SK-N-SH treated with all-trans-retinoic acid at 6 μM for 48 hours (cell line): ENCODE measurements around the gene FKBP3.

Source experiments
- ARNTL ChIP-seq: fragments of 450-650 bp; formaldehyde crosslinking; IDR thresholded peaks from 2 replicates; pipeline ENCODE4 v1.5.0; 2020; ENCODE audit warnings: low read depth, mild to moderate bottlenecking, moderate library complexity, borderline replicate concordance
- CREB5 ChIP-seq: fragments of 250-450 bp; sonication (Bioruptor Pico); IDR thresholded peaks from 2 replicates; pipeline ENCODE4 v1.5.1; 2020; ENCODE audit warnings: low read depth, mild to moderate bottlenecking, moderate library complexity
- CSDC2 ChIP-seq: fragments of 250-450 bp; sonication (Bioruptor Pico); IDR thresholded peaks from 2 replicates; pipeline ENCODE4 v1.5.0; 2020; ENCODE audit warnings: mild to moderate bottlenecking, moderate library complexity
- GLIS3 ChIP-seq: fragments of 250-450 bp; sonication (Bioruptor Pico); IDR thresholded peaks from 2 replicates; pipeline ENCODE4 v1.5.0; 2020; ENCODE audit warnings: mild to moderate bottlenecking, moderate library complexity
- POU6F1 ChIP-seq: fragments of 250-450 bp; sonication (Bioruptor Pico); IDR thresholded peaks from 2 replicates; pipeline ENCODE4 v1.8.0; 2021; ENCODE audit warnings: low read depth, mild to moderate bottlenecking, moderate library complexity, borderline replicate concordance
- PPARA ChIP-seq: fragments of 250-450 bp; sonication (Bioruptor Pico); IDR thresholded peaks from 2 replicates; pipeline ENCODE4 v1.5.0; 2020; ENCODE audit warnings: mild to moderate bottlenecking, borderline replicate concordance
- RARB ChIP-seq: fragments of 250-450 bp; sonication (Bioruptor Pico); IDR thresholded peaks from 2 replicates; pipeline ENCODE4 v1.8.0; 2021; ENCODE audit warnings: mild to moderate bottlenecking, moderate library complexity
- TCF4 ChIP-seq: fragments of 250-450 bp; sonication (Bioruptor Pico); IDR thresholded peaks from 2 replicates; pipeline ENCODE4 v1.8.0; 2021; ENCODE audit warnings: mild to moderate bottlenecking, moderate library complexity, borderline replicate concordance
- TOX ChIP-seq: fragments of 250-450 bp; sonication (Bioruptor Pico); IDR thresholded peaks from 2 replicates; pipeline ENCODE4 v1.8.0; 2021; ENCODE audit warnings: mild to moderate bottlenecking, moderate library complexity, borderline replicate concordance
- ZC3H10 ChIP-seq: fragments of 250-450 bp; sonication (Bioruptor Pico); IDR thresholded peaks from 2 replicates; pipeline ENCODE4 v1.5.1; 2021; ENCODE audit warnings: mild to moderate bottlenecking, moderate library complexity
- ZFP30 ChIP-seq: fragments of 450-650 bp; formaldehyde crosslinking; IDR thresholded peaks from 2 replicates; pipeline ENCODE4 v1.5.0; 2022; ENCODE audit warnings: mild to moderate bottlenecking, moderate library complexity
- ZNF565 ChIP-seq: fragments of 450-650 bp; formaldehyde crosslinking; conservative IDR thresholded peaks from 2 replicates; pipeline ENCODE4 v1.5.0; 2020; ENCODE audit warnings: low read depth, mild to moderate bottlenecking, moderate library complexity
- ZNF8 ChIP-seq: fragments of 450-650 bp; formaldehyde crosslinking; IDR thresholded peaks from 2 replicates; pipeline ENCODE4 v1.5.0; 2020; ENCODE audit warnings: mild to moderate bottlenecking, moderate library complexity
- TF ChIP-seq, protein P1 (sequence below): fragments of 250-450 bp; sonication (Bioruptor Pico); IDR thresholded peaks from 2 replicates; pipeline ENCODE4 v1.8.0; 2020; ENCODE audit warnings: mild to moderate bottlenecking, moderate library complexity, borderline replicate concordance

- TF ChIP-seq CSDC2 (no peak), ZC3H10 (CRISPR knock-in tag) (no peak), PPARA (CRISPR knock-in tag) (no peak), CREB5 (CRISPR knock-in tag) (no peak), ZNF8 (CRISPR knock-in tag) (no peak), ZNF565 (CRISPR knock-in tag) (no peak), ZFP30 (no peak), TOX (CRISPR knock-in tag) (no peak), TCF4 (CRISPR knock-in tag) (no peak), ARNTL (CRISPR knock-in tag) (no peak), RARB (CRISPR knock-in tag) (no peak), GLIS3 (CRISPR knock-in tag) (no peak), POU6F1 (CRISPR knock-in tag) (no peak)
- TF ChIP-seq, protein P1, sequence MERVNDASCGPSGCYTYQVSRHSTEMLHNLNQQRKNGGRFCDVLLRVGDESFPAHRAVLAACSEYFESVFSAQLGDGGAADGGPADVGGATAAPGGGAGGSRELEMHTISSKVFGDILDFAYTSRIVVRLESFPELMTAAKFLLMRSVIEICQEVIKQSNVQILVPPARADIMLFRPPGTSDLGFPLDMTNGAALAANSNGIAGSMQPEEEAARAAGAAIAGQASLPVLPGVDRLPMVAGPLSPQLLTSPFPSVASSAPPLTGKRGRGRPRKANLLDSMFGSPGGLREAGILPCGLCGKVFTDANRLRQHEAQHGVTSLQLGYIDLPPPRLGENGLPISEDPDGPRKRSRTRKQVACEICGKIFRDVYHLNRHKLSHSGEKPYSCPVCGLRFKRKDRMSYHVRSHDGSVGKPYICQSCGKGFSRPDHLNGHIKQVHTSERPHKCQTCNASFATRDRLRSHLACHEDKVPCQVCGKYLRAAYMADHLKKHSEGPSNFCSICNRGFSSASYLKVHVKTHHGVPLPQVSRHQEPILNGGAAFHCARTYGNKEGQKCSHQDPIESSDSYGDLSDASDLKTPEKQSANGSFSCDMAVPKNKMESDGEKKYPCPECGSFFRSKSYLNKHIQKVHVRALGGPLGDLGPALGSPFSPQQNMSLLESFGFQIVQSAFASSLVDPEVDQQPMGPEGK (CRISPR knock-in tag) = no peak
Measured at GRCh38 chr14:45065956-45066355, 68.3 kb downstream of the FKBP3 start.
